HG03378 (cell line): Measurements from ENCODE around the gene NID1.
"Not testable (repeated sequence)": the region's sequence is repeated elsewhere in the genome, so short reads cannot be mapped to it uniquely, and the experiment has no call there.

Source experiments
- ATAC-seq: cut with Tn5 transposase; IDR thresholded peaks from one replicate; pipeline ENCODE4 v1.9.1; 2021; ENCODE audit warnings: mild to moderate bottlenecking, moderate library complexity; ENCODE audit not compliant: unreplicated experiment

Gene NID1

DNA sequence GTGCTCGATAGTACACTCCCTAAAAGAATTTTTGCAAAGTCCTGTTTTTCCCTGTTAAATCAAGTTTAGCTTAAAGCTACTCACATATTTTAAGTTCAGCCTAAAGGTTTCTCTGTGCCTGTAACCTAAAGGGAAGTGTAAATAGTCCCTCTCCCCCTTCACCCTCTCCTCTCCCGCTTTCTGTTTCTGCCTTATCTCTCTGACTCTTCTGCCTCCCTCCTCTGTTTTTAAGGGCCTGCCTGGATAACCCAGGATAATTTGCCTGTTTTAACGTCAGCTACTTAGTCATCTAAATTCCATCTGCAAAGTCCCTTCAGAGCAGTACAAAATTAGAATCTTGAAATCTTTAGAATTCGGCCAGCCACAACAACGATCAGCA, 92.6 kb downstream of the NID1 start:
- peak; percentile 42 for ATAC-seq

DNA sequence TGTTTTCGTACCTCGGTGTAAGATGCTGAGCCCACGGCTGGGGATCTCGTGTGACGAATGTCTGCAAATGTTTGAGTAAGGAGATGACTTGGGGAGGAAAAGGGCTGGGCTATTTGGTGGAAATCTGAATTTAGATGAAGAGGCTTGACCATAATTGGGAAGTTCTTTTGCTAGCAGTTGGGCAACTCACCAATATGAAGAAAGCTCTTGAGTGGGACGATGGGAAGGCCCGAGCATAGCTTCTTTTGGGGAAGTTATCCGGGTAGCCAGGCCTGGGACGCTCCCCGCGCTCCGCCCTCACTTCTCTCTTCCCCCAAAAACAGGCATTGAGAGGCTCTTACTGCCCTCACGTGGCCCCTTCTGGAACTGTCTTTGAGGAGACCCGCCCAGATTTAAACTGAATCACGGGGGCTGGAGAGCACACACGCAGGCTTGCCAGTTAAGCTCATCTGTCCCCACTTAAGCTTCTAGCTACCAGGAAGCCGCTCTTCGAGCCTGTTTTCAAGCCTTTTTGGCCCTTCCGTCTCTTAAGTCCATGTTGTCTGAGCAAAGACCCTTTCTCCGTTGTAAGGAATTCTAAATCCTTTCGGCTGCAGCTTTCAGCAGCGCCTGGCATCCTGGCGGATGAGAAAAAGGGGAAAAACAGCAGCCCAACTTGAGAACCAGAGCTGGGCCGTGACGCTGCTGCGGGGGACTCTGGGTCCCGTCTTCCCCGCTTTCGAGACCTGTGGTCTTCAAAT, 93.1 kb downstream of the NID1 start:
- peak; percentile 92 for ATAC-seq

DNA sequence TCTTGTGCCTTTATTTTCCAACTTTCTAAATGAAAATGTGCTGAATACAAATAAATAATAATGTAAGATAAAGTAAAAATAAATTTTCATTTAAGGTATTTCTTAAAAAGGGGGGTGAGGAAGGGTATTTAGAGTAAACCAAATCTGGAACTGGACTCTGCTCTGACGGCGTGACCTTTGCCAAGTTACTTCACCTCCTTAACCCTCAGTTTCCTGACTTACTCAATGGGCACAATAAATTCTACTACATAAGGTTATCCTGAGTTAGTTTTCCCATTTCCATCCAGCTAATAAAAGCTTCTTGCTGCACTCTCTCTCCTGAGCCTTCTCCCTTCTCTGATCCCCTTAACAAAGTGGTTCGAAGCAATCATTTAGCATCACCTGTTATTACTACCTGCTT, 93.9 kb downstream of the NID1 start:
- ATAC-seq = no peak

DNA sequence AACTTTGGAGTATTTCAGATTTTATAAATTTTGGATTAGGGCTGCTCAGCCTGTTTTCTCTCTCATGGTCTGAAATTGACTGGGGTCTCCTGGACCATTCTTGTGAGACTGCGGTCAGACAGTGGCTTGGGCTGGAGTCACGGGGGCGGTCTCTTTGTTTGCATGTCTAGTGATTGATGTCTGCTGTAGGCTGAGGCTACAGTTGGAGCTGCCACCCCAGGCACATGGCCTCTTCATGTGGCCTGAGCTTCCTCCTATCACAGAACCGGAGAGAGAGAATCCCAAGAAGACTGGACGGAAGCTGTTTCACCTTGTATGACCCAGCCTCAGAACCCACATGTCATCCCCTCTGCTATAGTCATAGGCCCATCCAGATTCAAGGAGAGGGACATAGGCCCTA, 96.1 kb downstream of the NID1 start:
- no peak for ATAC-seq

DNA sequence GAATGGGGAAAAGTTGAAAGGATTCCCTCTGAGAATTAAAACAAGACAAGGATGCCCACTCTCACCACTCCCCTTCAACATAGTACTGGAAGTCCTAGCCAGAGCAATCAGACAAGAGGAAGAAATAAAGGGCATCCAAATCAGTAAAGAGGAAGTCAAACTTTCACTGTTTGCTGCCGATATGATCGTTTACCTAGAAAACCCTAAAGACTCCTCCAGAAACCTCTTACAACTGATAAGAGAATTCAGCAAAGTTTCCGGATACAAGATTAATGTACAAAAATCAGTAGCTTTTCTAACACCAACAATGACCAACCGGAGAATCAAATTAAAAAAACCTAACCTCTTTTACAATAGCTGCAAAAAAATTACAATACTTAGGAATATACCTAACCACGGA, 98.8 kb downstream of the NID1 start:
- not testable (repeated sequence) for ATAC-seq

DNA sequence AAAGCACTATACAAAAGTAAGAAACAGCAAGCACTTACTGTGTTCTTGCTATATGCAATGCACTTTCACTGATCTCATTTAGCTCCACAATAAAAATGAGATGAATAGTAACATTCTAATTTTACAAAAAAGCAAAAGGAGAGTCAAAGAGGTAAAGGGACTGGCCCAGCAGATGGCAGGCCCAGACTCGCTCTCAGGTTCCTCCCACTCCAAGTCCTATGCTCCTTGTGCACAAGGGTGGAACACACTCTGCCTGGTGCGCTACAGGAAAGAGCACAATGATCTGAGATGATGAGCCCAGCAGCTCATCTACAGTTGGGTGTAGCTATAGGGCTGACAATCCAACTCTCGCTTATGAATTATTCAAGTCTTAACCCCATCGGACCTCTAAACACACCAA, 104.1 kb downstream of the NID1 start:
- ATAC-seq = no peak

DNA sequence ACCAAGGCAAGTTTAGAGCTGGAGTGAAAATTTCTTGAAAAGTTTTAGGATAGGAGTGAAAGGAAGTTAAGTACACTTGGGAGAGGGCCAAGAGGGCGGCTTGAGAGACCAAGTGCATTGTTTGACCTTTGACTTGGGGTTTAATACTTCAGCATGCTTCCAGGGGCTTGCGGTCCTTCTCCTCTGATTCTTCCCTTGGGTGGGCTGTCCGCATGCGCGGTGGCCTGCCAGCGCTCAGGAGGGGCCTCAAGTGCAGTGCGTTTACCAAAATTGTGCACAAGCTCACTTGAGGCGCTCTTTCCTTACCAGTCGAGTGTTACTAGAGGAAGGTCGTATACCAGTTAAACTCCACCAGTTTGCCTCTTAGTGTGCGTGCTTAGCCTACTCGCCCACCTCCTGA, 106.9 kb downstream of the NID1 start:
- ATAC-seq = no peak

DNA sequence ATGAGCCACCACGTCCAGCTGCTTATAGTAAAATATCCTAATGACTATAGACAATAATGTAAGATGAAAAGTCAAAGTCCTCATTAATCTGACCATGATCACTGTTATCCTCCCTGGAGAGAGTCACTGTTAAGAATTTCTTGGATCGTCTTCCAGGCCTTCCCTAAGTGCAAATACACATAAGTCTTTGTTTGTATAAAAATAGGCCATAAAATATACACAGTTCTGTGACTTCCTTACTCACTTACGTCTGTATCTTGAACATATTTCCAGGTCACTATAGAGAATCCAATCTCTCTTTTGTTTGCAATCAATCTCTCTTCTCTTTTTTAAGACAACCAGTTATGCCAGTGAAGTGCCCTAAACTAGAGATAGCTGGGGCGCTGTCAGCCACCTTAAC, 109.1 kb downstream of the NID1 start:
- ATAC-seq = no peak

DNA sequence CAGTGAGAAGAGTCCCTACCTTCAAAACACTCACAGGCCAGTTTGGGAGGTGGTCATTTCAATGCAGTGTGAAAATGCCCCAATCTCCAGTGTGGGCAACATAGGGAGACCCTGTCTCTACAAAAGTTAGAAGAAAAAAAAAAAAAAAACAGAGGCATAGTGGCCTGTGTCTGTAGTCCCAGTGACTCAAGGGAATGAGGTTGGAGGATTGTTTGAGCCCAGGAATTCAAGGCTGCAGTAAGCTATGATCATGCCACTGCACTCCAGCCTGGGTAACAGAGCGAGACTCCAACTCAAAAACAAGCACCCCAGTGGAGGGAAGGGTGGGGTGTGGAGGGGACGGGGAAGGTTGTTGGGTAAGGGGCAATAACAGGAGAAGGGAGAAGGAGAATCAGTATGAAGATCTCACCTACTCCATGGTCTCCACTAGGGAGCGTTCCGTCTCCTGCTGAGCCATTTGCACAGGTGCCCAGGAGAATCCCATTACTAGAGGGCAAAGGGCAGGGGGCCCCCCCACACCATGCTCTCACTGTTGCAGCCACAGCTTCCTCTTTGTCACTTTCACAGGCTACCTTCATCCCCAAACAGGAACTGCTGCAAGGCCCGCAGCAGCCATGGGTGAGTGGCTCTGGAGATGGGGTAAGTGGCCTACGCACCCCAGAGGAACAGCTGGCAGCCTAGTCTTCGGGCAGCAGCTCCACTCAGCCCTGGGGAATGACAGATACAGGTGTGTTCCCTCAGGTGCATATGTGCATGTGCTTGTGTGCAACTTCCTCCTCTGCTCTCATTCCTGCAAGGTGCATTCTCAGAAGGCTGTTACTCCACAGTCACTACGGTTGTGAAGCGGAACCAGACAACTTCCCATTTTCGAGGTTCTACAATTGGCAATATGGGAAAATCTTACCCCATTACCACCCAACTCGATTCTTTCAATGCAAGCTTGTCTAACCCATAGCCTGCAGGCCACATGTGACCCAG, 110.3 kb downstream of the NID1 start:
- ATAC-seq = peak; percentile 95

DNA sequence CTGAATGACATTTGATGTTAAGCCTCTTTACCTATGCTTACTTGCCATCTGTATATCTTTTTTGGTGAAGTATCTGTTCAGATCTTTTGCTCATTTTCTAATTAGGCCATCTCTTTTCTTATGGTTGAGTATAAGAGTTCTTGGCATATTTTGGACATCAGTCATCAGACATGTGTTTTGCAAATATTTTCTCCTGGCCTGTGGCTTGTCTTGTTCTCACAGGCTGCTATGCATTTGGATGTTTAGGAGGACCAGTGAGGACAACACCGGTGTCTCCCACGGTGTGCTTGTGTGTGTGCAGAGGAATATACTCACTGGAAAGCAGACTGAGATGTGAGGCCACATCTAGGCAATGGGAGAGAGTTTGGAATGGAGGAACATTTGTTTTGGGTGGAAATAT, 111.1 kb downstream of the NID1 start:
- no peak for ATAC-seq

DNA sequence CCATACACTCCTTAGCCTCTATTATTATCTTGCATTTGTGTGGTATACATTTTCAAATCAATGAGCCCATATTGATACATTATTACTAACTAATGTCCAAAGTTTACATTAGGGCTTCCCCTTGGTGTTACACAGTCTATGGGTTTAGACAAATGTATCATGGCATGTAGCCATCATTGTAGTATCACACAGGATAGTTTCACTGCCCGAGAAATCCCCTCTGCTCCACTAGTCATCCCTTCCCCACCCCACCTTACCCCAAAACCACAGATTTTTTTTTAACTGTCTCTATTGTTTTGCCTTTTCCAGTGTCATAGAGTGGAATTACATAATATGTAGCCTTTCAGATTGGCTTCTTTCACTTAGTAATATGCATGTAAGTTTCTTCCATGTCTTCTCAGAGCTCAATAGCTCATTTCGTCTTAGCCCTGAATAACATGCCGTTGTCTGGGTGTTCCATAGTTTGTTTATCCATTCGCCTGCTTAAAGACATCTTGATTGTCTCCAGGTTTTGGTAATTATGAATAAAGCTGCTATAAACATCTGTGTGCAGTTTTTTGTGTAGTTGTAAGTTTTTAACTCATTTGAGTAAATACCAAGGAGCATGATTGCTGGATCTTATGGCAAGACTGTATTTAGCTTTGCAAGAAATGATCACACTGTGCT, 111.8 kb downstream of the NID1 start:
- ATAC-seq = peak; percentile 56

DNA sequence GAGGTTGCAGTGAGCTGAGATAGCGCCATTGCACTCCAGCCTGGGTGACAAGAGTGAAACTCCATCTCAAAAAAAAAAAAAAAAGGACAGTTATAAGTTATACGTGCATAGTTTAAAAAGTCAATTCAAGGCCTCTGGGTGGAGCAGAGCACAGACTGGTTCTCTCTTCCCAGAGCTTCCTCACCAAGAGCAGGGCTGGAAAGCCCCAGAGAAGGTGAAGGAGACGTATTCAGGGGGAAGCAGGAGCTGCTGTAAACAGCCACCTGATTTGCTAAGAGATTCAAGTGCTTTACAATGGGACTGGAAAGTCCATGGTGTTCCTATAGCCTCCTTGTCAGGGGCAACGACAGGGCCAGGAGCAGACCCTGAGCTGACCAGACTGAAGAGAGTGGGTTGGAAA, 113.2 kb downstream of the NID1 start:
- no peak for ATAC-seq

DNA sequence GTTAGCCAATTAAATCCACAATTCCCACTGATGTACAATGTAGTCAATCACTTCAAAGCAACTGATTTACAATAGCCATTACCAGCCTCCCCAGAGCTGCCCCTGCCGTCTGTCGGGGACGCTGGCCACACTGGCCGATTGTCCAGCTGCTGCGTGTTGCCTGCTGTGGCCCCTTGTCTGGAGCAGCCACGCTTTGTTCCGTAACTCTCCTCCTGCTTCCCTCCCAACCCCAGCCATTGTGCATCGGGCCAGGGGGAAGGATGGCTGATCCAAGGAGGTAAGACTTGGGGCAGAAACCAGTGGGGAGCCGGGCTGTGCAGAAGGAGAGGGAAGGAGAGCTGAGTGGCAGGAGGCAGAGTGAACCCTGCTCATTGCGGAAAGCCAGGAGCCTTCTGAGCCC, 114.6 kb downstream of the NID1 start:
- no peak for ATAC-seq

DNA sequence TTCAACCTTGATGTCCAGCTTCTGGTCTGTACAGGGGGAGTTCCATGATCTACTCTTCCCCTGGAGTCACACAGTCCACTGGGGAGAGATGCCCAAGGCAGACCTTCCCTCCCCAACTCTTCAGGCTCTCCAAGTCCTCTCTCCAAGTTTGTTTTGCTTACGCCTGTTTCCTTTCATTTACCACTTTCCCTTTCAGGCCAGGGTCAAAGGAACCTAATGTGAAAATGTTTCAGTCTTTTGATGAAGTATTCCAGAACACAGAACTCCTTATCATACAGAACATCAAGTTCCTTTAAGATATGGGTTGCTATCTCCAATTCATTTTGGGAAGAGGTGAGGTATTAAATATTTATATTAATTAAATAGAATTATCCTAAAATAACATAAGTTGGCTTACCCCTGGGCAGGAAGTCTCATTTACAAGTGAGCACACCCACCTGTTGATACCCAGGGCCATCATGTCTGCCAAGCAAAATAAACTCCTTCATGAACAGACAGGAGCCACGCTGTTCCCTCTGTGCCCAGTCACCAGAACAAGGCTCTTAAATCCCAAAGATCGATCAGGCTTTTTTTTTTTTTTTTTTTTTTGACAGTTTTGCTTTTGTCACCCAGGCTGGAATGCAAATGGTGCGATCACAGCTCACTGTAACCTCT, 116.0 kb downstream of the NID1 start:
- ATAC-seq = no peak

DNA sequence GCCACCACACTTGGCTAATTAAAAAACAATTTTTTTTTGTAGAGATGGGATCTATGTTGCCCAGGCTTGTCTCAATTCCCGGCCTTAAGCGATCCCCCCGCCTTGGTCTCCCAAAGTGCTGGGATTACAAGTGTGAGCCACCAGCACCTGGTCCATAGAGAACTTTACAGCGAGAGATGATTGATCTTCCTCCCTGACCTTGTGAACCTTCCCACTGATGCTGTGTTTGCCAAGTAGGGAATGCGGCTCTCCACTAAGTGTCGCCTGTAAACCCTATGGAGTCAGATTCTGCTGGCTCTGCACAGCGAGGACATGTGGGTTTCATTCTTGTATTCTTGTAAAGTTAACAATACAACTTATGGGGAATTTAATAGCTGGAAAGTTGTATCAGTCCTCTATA, 116.9 kb downstream of the NID1 start:
- ATAC-seq = no peak

DNA sequence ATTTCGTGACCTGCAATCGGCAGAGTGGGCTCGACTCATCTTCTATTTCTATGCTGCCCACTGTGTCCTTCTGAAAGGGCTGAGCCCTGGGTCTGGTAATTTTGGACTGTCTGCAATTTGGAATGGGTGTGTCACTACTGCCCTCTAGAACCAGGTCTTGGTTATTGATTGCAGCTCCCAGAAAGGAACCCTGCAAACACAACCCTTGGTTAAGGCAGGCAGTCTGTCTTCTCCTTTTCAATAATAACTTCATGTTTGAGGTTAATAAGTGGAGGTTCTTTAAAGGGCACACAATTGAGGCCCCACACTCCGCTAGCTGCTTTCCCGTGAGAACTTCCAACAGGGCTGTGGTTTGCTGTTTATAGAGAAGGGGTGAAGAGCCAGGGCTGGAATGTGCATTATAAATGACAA, 118.3 kb downstream of the NID1 start:
- ATAC-seq = peak; percentile 67

DNA sequence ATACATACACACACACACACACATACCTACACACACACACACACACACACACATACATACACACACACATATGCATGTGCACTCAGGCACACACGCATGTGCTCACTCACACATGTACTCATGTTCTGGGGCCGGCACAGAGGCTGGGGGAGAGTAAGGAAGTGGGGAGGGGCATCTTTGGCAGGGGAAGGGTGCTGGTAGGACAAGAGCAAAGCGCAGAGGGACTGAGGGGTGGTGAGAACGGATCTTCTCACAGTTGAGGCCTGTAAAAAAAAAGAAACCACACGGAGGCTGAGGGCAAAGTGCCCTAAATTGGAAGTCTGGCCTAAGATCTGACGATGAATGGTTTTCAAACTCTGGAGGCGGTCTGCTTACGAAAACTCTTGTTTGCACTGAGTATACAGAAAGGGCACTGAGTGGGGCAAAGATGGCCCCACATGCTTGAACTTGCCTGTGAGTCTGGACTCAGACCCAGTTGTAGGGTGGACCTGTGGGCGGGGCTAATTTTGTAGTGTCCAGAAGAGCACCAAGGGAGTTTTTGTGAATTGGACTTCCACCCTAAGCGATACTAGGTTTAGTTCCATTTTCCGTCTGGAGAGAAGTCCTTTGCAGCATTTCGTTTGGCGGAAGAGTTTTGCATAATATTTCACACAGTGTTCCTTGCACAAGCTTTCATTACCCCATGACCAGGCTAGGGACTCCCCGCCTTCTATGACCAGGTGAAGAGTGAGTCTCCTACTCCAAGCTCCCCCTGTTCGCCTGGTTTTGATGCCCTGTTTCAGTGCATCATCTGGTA, 118.9 kb downstream of the NID1 start:
- ATAC-seq = peak; percentile 74

DNA sequence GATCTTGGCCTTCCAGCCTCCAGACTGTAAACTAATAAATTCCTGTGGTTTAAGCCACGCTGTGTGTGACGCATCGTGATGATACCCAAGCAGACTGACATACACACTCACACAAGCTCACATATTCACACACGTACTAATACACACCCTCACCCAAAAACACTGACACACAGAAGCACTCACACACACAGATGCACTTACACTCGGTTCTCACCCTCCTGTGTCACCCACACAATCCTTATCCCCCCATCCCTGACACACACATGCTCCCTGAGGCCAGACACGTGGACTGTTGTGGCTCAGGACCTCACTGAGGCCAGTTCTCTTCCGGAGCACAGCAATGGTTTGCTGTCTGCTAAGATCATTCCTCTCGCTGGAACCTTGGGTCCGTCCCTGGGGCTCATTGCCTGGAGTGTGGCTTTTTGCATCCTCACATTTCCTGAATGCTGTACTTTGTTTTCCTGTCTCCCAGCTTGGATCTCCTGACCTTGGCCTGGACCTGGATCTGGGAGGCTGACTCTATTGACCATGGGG, 121.2 kb downstream of the NID1 start:
- ATAC-seq = no peak

DNA sequence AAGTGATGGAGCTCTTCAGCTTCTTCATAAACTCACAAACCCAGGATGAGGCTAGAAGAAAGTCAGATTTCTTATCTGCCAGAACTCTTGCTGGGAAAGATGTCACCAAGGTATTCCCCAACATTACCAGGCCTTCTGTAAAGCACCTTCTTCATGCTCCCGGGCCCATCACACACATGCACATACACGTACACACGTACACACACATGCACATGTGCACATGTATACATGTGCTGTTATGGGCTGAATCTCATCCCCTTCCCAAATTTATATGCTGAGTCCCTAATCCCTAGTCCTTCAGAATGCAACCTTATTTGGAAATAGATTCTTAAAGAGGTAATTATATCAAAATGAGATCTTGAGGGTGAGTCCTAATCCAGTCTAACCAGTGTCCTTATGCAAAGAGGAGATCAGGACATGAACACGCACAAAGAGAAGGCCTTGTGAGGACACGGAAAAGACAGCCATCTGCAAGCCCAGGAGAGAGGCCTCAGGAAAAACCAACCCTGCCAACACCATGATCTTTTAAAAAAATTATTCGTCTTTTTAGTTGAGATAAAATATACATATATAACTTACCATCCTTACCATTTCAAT, 121.8 kb downstream of the NID1 start:
- no peak for ATAC-seq

DNA sequence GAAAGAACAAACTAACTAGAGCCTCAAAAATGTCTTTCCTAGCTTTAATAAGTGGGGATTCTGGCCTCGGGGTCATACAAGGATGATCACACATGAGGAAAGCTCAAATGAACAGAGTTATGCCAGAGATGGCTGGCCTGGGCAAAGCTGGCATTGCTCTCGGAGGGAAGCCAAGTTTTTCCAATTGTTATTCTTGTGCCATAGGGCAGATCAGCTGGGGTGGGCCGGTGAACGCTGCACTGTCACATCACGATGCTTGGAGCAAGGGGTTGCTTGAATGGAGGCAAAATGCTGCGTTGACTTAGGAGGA, 122.3 kb downstream of the NID1 start:
- ATAC-seq = no peak
